Measurements from ENCODE around the gene RBM24. TPM values are rescaled to one million over a fixed set of nuclear protein-coding genes. Genes with fewer than 3 reads are reported as not detected.

The RBM24 gene
- total RNA-seq, 1 donor from 2014 or later, result 4.2 TPM

DNA sequence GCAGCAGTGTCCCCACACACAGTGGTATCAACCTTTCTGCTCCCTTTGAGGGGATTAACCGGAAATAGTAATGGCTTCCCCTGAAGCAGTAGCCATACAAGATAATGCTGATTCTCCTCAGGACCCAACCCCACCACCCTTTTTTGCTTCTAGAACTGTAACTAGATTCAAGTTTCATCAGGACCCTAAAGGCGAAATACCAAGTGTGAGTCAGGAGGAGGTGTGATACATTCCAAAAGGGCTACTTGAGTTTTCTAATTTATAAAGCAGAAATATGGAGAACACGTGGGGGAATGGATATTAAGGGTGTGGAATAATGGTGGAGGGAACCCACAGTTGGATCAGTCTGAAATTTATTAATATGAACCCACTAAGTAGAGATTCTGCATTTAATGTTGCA lies 60.7 kb downstream of the RBM24 start:
- no peak for DNase-seq (ENCODE audit: low spot score)

- no peak for DNase-seq (ENCODE audit: low spot score)
Observed at GRCh38 chr6:17343215-17343614, 62.1 kb downstream of the RBM24 start.

Other genes with a start within 250 kb of the RBM24 start
- 2.2 TPM for gene STMND1, start 179.3 kb upstream of the RBM24 start, total RNA-seq
- gene CAP2, start 112.2 kb downstream of the RBM24 start, total RNA-seq, result 32.0 TPM

Measured in mucosa of gallbladder (tissue), 1 donor.